GM23248 (cell line): ENCODE data around the gene ARHGEF28.

Experiments used
- EZH2 ChIP-seq: fragments of 200-600 bp; sonication (generic); IDR thresholded peaks from 2 replicates; pipeline ENCODE4 v1.6.1; 2018; ENCODE audit warnings: antibody characterized with exemption, mild to moderate bottlenecking; ENCODE audit not compliant: insufficient read depth, poor library complexity, severe bottlenecking
- EZH2phosphoT487 ChIP-seq: fragments of 200-600 bp; sonication (generic); IDR thresholded peaks from 2 replicates; pipeline ENCODE4 v1.6.1; 2018; ENCODE audit warnings: antibody characterized with exemption, moderate library complexity, mild to moderate bottlenecking, low read depth; ENCODE audit not compliant: insufficient read depth

DNA sequence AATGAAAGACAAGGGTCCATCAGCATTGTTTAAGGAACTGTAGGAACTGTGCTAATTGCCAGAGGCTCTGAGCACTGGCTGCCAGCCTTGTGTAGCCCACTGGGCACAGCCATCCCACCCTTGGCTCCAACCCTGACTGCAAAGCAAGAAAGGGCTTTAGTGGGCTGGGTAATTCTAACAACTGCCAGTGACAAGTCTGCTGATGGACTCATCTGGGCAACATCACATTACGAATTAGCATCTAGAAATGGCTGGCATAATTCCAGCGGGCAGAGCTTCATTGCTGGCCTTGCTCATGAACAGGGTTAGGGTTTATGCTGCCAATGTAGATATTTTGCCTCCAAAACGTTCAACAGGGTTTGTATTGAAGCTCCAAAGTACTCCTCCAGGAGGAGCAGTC is 326.9 kb downstream of the ARHGEF28 start:
- TF ChIP-seq EZH2phosphoT487 = no peak
- no peak for TF ChIP-seq EZH2
